ENCODE measurements around the gene HECW1. TPM values are rescaled to one million over a fixed set of nuclear protein-coding genes. Genes with fewer than 3 reads are reported as not detected.
A peak's percentile ranks its signal among the peaks of the same experiment; 100 is the strongest.
"Not testable (repeated sequence)": the region's sequence is repeated elsewhere in the genome, so short reads cannot be mapped to it uniquely, and the experiment has no call there.

Gene HECW1
- total RNA-seq, result 1.6 TPM
- long read RNA-seq, result 0 reads

GRCh38 chr7:43112459-43112940 lies at the start of gene HECW1:
TSS of gene HECW1 (plus strand) at chr7:43112647. CDS start at chr7:43243906, 131,259 bp downstream.
- DNase-seq (no peak), ATAC-seq (no peak)
- Histone ChIP-seq H3K4me1 (peaks cover 13% of the 10 kb centered on the region), H3K36me3 (no peaks in the 10 kb centered on the region), H3K4me3 (peak within 1 kb of the TSS; percentile 38), H3K27me3 (peaks cover 82% of the 10 kb centered on the region), H3K27ac (no peak within 1 kb of the TSS), H3K9me3 (no peaks in the 10 kb centered on the region)
- TF ChIP-seq CTCF (IDR thresholded peaks at IDR 0.05), result no peak
- intact Hi-C loops (cut with DNase I), result no loop called here

GRCh38 chr7:43071604-43072003 lies 40.8 kb upstream of the HECW1 start:
- ATAC-seq (no peak), DNase-seq (no peak)
- TF ChIP-seq CTCF (IDR thresholded peaks at IDR 0.05), result no peak
- no peak overlapping the region for H3K27ac ChIP-seq
- H3K27me3 ChIP-seq, result peaks cover 10% of the 10 kb centered on the region
- no peak overlapping the region for H3K4me3 ChIP-seq
- no peaks in the 10 kb centered on the region for H3K4me1 ChIP-seq
- H3K36me3 ChIP-seq, result no peaks in the 10 kb centered on the region
- intact Hi-C loops (cut with DNase I), result no loop called here
- H3K9me3 ChIP-seq, result no peaks in the 10 kb centered on the region

- no peaks in the 10 kb centered on the region for H3K9me3 ChIP-seq
- ATAC-seq, result no peak
- no peak for TF ChIP-seq CTCF (IDR thresholded peaks at IDR 0.05)
- H3K4me1 ChIP-seq, result no peaks in the 10 kb centered on the region
- no peak overlapping the region for H3K4me3 ChIP-seq
- H3K36me3 ChIP-seq, result no peaks in the 10 kb centered on the region
- intact Hi-C loops (cut with DNase I), result no loop called here
- DNase-seq, result no peak
- peaks cover 10% of the 10 kb centered on the region for H3K27me3 ChIP-seq
- H3K27ac ChIP-seq, result no peak overlapping the region
Measured at GRCh38 chr7:43072530-43072929, 39.9 kb upstream of the HECW1 start.

- DNase-seq; intact Hi-C loops (cut with DNase I); H3K9me3 ChIP-seq; H3K36me3 ChIP-seq; H3K27ac ChIP-seq; ATAC-seq; H3K4me3 ChIP-seq; H3K4me1 ChIP-seq: not testable (repeated sequence)
- H3K27me3 ChIP-seq, result peaks cover 10% of the 10 kb centered on the region
Measured at GRCh38 chr7:43073811-43074210, 38.6 kb upstream of the HECW1 start.

GRCh38 chr7:43076189-43076605 lies 36.2 kb upstream of the HECW1 start:
- Histone ChIP-seq H3K9me3 (no peaks in the 10 kb centered on the region), H3K4me1 (no peaks in the 10 kb centered on the region), H3K36me3 (no peaks in the 10 kb centered on the region), H3K27me3 (peaks cover 4% of the 10 kb centered on the region), H3K4me3 (no peak overlapping the region), H3K27ac (no peak overlapping the region)
- ATAC-seq, result no peak
- intact Hi-C loops (cut with DNase I), result no loop called here
- DNase-seq, result no peak
- no peak for TF ChIP-seq CTCF (IDR thresholded peaks at IDR 0.05)

GRCh38 chr7:43076606-43077005 lies 35.8 kb upstream of the HECW1 start:
- H3K4me1 ChIP-seq, result no peaks in the 10 kb centered on the region
- ATAC-seq (no peak), DNase-seq (no peak)
- peaks cover under 1% of the 10 kb centered on the region for H3K27me3 ChIP-seq
- TF ChIP-seq CTCF (IDR thresholded peaks at IDR 0.05), result no peak
- H3K9me3 ChIP-seq, result no peaks in the 10 kb centered on the region
- no peaks in the 10 kb centered on the region for H3K36me3 ChIP-seq
- no peak overlapping the region for H3K4me3 ChIP-seq
- intact Hi-C loops (cut with DNase I), result no loop called here
- H3K27ac ChIP-seq, result no peak overlapping the region
